ENCODE data around the gene CYP3A5.
"Not testable (repeated sequence)": the region's sequence is repeated elsewhere in the genome, so short reads cannot be mapped to it uniquely, and the experiment has no call there.

The CYP3A5 gene

DNA sequence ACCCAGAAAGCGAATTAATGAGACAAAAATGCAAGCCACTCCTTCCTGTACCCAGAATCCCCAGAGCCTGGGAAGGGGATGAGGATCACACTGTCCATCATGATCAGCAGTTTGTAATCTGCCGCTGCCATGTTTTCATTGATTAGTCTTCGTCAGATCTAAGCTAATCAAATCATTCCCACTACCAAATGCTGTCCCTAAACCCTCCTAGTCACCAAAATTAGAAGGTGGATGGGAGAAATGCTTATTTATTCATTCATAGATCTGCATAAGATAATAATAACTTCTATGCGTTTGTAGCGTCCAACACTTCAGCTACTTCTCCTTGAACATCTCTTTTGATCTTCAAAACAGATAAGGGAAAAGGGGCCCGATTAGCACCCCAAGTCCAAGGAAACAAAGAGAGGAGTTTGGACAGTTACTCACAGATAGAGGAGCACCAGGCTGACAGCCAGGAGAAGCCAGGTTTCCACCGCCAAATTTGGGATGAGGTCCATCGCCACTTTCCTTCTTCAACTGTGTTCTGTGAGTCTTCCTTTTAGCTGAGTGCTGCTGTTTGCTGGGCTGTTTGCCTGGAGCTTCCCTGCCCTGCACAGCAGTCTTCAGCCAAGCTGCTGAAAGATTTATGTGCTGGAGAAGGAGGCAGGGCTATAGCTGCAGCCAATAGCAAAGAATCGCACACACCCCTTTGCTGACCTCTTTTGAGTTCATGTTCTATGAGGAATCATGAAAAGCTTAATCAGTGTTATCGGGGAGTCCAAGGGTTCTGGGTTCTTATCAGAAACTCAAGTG lies at the start of gene CYP3A5:
TSS of gene CYP3A5 (minus strand) at position 597 of the 792 bp plus-strand sequence. CDS start at position 497, 100 bp downstream.
- Histone ChIP-seq H3K4me2 (no peak within 1 kb of the TSS), H3K27me3 (no peaks in the 10 kb centered on the region), H3K27ac (no peak within 1 kb of the TSS), H4K20me1 (no peaks in the 10 kb centered on the region), H3K4me1 (no peaks in the 10 kb centered on the region), H3K9ac (no peak within 1 kb of the TSS), H3K36me3 (no peaks in the 10 kb centered on the region), H3K4me3 (no peak within 1 kb of the TSS), H3K9me3 (peaks cover 6% of the 10 kb centered on the region)
- TF ChIP-seq Cebpa-rat (IDR thresholded peaks at IDR 0.05): no peak

DNA sequence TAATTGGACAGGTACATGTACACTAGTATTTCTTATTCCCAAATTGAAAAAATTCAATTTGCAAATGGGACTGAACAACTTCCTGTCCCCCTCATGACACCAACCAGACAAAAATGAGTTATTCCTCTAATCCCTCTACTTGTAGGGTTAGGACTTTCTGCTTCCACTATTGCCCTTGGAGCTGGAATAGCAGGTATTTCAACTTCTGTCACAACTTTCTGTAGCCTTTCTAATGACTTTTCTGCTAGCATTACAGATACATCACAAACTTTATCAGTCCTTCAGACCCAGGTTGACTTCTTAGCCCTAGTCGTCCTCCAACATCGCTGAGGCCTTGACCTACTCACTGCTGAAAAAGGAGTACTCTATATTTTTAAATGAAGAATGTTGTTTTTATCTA lies 48.8 kb upstream of the CYP3A5 start:
- Histone ChIP-seq H3K36me3 (no peaks in the 10 kb centered on the region), H3K9ac (no peak overlapping the region), H3K4me2 (no peak overlapping the region), H3K9me3 (no peaks in the 10 kb centered on the region), H3K4me1 (no peaks in the 10 kb centered on the region), H3K27me3 (no peaks in the 10 kb centered on the region), H4K20me1 (no peaks in the 10 kb centered on the region), H3K27ac (no peak overlapping the region), H3K4me3 (no peak overlapping the region)
- TF ChIP-seq Cebpa-rat (IDR thresholded peaks at IDR 0.05): no peak

DNA sequence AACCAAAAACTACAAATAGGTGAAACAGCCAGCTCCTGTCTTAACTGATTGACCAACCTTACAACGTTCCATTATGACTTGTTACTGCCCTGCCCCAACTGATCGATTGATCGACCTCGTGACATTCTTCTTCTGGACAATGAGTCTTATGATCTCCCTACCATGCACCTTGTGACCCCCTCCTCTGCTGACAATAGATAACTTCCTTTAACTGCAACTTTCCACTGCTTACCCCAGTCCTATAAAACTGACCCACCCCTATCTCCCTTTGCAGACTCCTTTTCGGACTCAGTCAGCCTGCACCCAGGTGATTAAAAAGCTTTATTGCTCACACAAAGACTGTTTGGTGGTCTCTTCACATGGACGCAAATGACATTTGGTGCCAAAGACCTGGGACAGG lies 43.4 kb upstream of the CYP3A5 start:
- H3K27me3 ChIP-seq, H3K4me1 ChIP-seq, H3K27ac ChIP-seq, H4K20me1 ChIP-seq, H3K4me3 ChIP-seq, H3K9ac ChIP-seq, H3K4me2 ChIP-seq, H3K9me3 ChIP-seq, H3K36me3 ChIP-seq: not testable (repeated sequence)

DNA sequence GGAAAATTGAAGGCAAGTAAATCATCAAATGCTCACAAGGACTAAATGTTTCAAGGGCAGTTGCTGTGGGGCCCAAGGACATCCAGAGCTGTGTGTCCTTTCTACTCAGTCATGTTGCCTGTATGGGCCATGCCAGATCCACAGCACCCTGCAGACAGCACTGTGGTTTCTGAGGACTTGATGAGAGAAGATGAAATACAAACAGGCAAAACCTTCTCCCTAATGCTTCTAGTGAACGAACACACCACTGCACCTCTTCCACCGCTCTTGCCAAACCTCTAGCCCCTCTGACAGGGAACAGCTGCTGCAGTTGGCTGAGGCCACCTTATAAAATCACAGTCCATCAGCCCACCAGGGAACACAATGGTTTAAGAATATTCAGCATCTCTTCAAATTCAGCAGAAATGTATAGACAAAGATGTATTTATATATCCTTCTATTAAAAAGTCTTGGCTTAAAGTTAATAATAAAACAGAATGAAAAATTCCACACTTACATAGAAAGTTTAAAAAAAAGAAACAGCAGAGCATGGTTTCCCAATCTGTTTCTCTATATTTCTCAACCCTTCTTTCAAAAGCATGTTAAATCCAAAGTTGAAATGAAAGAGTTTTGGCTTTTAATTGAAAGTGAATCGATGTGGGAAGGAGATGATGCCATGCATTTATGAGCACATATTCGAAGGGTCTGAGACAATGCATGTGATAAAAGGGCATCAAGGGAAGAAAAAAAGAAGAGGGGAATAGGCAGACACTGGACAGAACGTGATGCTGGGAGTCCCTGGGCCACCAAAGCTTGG lies 41.2 kb upstream of the CYP3A5 start:
- Histone ChIP-seq H3K4me2 (no peak overlapping the region), H3K27me3 (no peaks in the 10 kb centered on the region), H3K4me1 (no peaks in the 10 kb centered on the region), H3K27ac (no peak overlapping the region), H4K20me1 (no peaks in the 10 kb centered on the region), H3K9me3 (no peaks in the 10 kb centered on the region), H3K36me3 (no peaks in the 10 kb centered on the region), H3K4me3 (no peak overlapping the region), H3K9ac (no peak overlapping the region)
- no peak for TF ChIP-seq Cebpa-rat (IDR thresholded peaks at IDR 0.05)

DNA sequence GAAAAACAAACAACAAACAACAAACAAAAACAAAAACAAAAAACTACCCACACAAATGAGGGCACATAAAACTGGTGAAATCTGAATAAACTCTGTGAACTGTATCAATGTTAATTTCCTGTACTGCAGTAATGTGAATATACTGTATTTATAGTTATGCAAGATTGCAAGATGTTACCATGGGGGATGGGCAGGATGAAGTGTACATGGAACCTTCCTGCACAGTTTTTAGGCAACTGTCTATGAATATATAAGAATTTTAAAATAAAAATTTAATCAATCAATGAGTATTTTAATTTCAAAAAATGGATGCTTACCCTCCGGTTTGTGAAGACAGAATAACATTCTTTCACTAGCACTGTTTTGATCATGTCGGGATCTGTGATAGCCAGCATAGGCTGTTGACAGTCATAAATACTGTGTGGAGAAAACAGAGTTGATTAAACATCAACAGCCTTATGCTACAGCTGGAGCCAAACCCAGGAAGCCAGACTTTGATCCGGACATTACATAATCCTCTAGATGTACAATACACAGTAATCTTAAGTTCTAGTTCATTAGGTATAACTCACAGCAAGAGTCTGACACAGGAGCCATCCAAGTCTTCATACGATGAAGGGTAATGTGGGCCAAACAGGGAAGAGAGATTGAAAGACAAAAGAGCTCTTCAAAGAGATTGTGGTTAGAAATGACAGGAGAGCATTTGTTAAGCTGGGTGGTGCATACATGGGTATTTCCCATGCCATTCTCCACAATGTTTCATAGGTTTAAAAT lies 40.4 kb upstream of the CYP3A5 start:
- no peak overlapping the region for H3K4me3 ChIP-seq
- no peak overlapping the region for H3K9ac ChIP-seq
- H3K4me2 ChIP-seq: no peak overlapping the region
- no peaks in the 10 kb centered on the region for H3K9me3 ChIP-seq
- H3K4me1 ChIP-seq: no peaks in the 10 kb centered on the region
- H4K20me1 ChIP-seq: no peaks in the 10 kb centered on the region
- H3K36me3 ChIP-seq: no peaks in the 10 kb centered on the region
- TF ChIP-seq Cebpa-rat (IDR thresholded peaks at IDR 0.05): no peak
- H3K27ac ChIP-seq: no peak overlapping the region
- H3K27me3 ChIP-seq: no peaks in the 10 kb centered on the region

DNA sequence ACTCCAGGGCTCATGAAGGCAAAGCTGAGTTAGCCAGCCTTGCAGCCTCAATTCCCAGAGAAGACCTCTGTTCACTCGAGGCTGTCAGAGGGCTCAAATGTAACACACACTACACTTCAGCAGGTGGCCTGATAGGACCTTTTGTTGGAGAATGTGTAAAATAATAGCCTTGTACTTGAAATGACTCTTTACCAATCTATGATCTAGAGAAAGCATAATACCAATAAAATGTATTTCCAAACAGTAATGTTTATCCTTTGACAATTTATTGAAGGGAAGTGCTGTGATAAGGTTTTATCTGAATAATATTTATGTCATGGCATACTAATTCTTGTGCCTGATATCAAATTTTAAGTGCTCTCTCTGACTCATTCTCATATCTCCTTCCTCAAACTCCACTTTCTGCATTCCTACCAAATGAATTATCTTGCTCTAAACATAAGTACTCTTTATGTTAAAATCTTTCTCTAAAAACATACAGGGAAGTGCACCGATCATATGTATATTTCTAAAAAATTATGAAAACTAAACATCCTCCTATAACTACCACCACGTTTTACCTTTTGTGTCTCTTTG lies 34.3 kb upstream of the CYP3A5 start:
- no peak overlapping the region for H3K27ac ChIP-seq

DNA sequence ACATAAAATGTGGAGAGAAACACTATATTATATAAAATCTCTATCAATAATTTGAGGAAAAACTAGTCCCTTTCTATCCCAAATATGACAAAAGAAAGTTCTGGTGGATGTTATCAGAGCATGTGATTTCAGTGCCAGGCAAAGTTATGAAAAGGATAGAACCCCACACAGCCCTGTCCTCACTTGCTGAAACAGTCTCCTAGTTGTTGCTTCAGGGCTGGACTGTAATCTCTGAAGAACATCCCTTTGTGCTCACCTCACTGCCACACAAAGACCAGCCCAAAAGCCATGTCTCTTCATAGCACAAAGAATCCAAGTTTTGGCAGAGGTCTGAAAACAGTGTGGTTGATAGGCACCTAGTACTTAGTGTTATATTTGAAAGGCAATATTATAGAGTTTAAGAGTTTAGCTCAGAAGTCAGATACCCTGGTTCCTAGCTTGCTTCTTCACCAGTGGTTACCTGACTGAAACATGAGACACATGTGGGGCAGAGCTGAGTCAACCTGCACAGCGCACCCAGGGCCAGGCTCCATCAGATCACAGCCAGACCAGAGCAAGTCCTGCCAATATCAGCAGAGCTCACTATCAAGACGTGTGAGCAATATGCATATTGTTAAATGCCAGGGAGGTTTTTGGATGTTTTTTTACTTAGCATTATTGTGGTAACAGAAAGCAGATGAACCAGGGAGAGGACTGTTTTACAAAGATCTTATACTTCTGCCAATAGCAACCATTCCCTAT lies 30.2 kb upstream of the CYP3A5 start:
- H3K27me3 ChIP-seq: no peaks in the 10 kb centered on the region
- H3K36me3 ChIP-seq: no peaks in the 10 kb centered on the region
- no peak overlapping the region for H3K9ac ChIP-seq
- no peak for TF ChIP-seq Cebpa-rat (IDR thresholded peaks at IDR 0.05)
- H3K9me3 ChIP-seq: no peaks in the 10 kb centered on the region
- no peak overlapping the region for H3K4me2 ChIP-seq
- H3K4me1 ChIP-seq: no peaks in the 10 kb centered on the region
- H3K4me3 ChIP-seq: no peak overlapping the region
- no peak overlapping the region for H3K27ac ChIP-seq
- H4K20me1 ChIP-seq: no peaks in the 10 kb centered on the region

More for the DNA sequence above, 34.3 kb upstream of the CYP3A5 start:
- H3K36me3 ChIP-seq: no peaks in the 10 kb centered on the region
- no peaks in the 10 kb centered on the region for H4K20me1 ChIP-seq
- H3K4me3 ChIP-seq: no peak overlapping the region
- no peaks in the 10 kb centered on the region for H3K9me3 ChIP-seq
- H3K9ac ChIP-seq: no peak overlapping the region
- H3K27me3 ChIP-seq: no peaks in the 10 kb centered on the region
- no peak overlapping the region for H3K4me2 ChIP-seq
- no peaks in the 10 kb centered on the region for H3K4me1 ChIP-seq
- TF ChIP-seq Cebpa-rat (IDR thresholded peaks at IDR 0.05): no peak

DNA sequence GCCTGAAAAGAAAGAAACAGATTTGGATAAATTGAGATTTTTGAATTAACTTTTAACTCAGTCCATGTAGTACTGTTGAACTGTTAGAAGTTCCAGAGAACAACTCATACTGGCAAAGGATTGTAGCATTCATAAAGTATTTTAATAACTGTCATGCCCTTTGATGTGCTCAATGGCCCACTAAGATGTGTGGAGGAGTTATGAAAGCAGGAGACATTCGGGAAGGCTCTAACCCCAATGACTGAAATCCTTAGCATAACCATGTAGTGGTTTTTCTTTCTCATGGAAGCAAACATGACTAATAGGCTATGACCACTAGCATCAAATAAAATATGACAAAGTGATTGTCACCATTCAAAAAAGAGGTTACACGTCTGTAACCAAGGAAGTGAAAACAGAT lies 29.5 kb upstream of the CYP3A5 start:
- Histone ChIP-seq H3K4me2 (no peak overlapping the region), H3K9me3 (no peaks in the 10 kb centered on the region), H3K27ac (no peak overlapping the region), H3K4me1 (no peaks in the 10 kb centered on the region), H3K9ac (no peak overlapping the region), H3K27me3 (no peaks in the 10 kb centered on the region), H4K20me1 (no peaks in the 10 kb centered on the region), H3K4me3 (no peak overlapping the region), H3K36me3 (no peaks in the 10 kb centered on the region)
- no peak for TF ChIP-seq Cebpa-rat (IDR thresholded peaks at IDR 0.05)

DNA sequence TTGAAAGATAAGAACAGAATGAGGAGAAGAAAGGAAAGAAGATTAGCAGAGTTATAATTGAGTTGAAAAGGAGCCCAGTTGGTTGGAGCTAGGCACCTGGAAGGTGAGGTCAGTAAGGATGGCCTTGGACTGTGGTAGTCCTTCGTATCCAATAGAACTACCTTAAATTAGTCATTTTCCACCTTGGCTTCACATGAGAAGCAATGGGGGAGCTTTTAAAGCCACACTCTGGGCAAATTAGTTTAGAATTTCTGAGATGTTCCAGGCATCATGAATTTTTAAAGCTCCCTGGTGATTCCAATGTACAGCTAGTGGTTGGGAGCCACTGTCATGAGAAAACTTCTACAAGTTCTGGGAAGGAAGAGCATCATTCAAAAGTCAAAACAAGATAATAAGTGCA lies 27.3 kb upstream of the CYP3A5 start:
- no peaks in the 10 kb centered on the region for H4K20me1 ChIP-seq
- H3K9me3 ChIP-seq: no peaks in the 10 kb centered on the region
- no peak for TF ChIP-seq Cebpa-rat (IDR thresholded peaks at IDR 0.05)
- H3K4me1 ChIP-seq: no peaks in the 10 kb centered on the region
- H3K9ac ChIP-seq: no peak overlapping the region
- H3K27me3 ChIP-seq: no peaks in the 10 kb centered on the region
- H3K4me2 ChIP-seq: no peak overlapping the region
- H3K27ac ChIP-seq: no peak overlapping the region
- H3K36me3 ChIP-seq: no peaks in the 10 kb centered on the region
- H3K4me3 ChIP-seq: no peak overlapping the region

Measured in BLaER1 (cell line).